PFSK-1 (cell line): ENCODE data around the gene TMEM169.

Source experiments
- FOXP2 ChIP-seq: optimal IDR thresholded peaks from 2 replicates; pipeline ENCODE3; 2011; ENCODE audit warnings: borderline replicate concordance, control low read depth, inconsistent platforms; ENCODE audit not compliant: insufficient read depth; ENCODE audit errors: extremely low read length, extremely low read depth
- POLR2AphosphoS5 ChIP-seq: IDR thresholded peaks from 2 replicates; pipeline ENCODE4 v1.6.1; 2012; ENCODE audit warnings: low read depth, mild to moderate bottlenecking, control low read depth, low read length, moderate library complexity
- REST ChIP-seq, 2 experiments: IDR thresholded peaks; 2 replicates each; pipeline versions ENCODE4 v1.6.1 to v1.8.0; 2011 to 2012; ENCODE audit warnings: low read depth in 2 of 2, low read length in 2 of 2, control low read depth in 1 of 2, inconsistent platforms in 1 of 2, mild to moderate bottlenecking in 1 of 2, moderate library complexity in 1 of 2; ENCODE audit not compliant: insufficient read depth in 1 of 2
- SIN3A ChIP-seq: IDR thresholded peaks from 2 replicates; pipeline ENCODE4 v1.6.1; 2012; ENCODE audit warnings: mild to moderate bottlenecking, low read length, moderate library complexity, borderline replicate concordance; ENCODE audit not compliant: insufficient read depth
- TAF1 ChIP-seq: IDR thresholded peaks from 2 replicates; pipeline ENCODE4 v1.6.1; 2012; ENCODE audit warnings: low read length, control low read depth, borderline replicate concordance; ENCODE audit not compliant: insufficient read depth

The TMEM169 gene

GRCh38 chr2:216114382-216114713 lies 32.6 kb downstream of the TMEM169 start:
- TF ChIP-seq SIN3A (no peak), REST (IDR thresholded peaks at IDR 0.05; ENCODE audit: insufficient read depth in 1 of 2, low read depth in 2 of 2, low read length in 2 of 2) (no peak), TAF1 (0 out of 2 replicates have a peak, but pooled peaks have one; percentile 19)

- TF ChIP-seq POLR2AphosphoS5 (peak; percentile 85; the same call in 1 of the 2 replicates), TAF1 (no peak; the same call in 1 of the 2 replicates), SIN3A (no peak), FOXP2 (no peak), REST (IDR thresholded peaks at IDR 0.05; ENCODE audit: insufficient read depth in 1 of 2, low read depth in 2 of 2, low read length in 2 of 2) (no peak)
Measured at GRCh38 chr2:216114714-216115531, 33.2 kb downstream of the TMEM169 start.

GRCh38 chr2:216116418-216116817 lies 34.7 kb downstream of the TMEM169 start:
- TF ChIP-seq SIN3A (no peak), POLR2AphosphoS5 (no peak; the same call in 1 of the 2 replicates)

GRCh38 chr2:216117561-216118340 lies 36.0 kb downstream of the TMEM169 start:
- no peak for TF ChIP-seq POLR2AphosphoS5
- TF ChIP-seq TAF1 = no peak
- TF ChIP-seq REST (IDR thresholded peaks at IDR 0.05; ENCODE audit: insufficient read depth in 1 of 2, low read depth in 2 of 2, low read length in 2 of 2) = no peak
- no peak for TF ChIP-seq SIN3A
- TF ChIP-seq FOXP2 = no peak

- TF ChIP-seq SIN3A (no peak), REST (IDR thresholded peaks at IDR 0.05; ENCODE audit: insufficient read depth in 1 of 2, low read depth in 2 of 2, low read length in 2 of 2) (no peak), POLR2AphosphoS5 (no peak), TAF1 (no peak), FOXP2 (no peak)
Measured at GRCh38 chr2:216118474-216118873, 36.8 kb downstream of the TMEM169 start.
